SU-DHL-6 (cell line): Measurements from ENCODE around the gene FRMPD4.

ENCODE experiments used
- CTCF ChIP-seq: fragments of 200-600 bp; sonication (generic); IDR thresholded peaks from one replicate; pipeline ENCODE4 v1.5.1; 2017; ENCODE audit warnings: antibody characterized with exemption, mild to moderate bottlenecking, low read length, moderate library complexity; ENCODE audit not compliant: insufficient read depth, poor library complexity, severe bottlenecking
- EZH2phosphoT487 ChIP-seq: fragments of 200-600 bp; sonication (generic), shearing (Covaris generic); conservative IDR thresholded peaks from 2 replicates; pipeline ENCODE4 v1.6.1; 2018; ENCODE audit warnings: mild to moderate bottlenecking, antibody characterized with exemption, low read length, moderate library complexity, mixed read lengths

- TF ChIP-seq CTCF (no peak), EZH2phosphoT487 (no peak)
Measured at GRCh38 chrX:12441381-12442128, 303.3 kb downstream of the FRMPD4 start.
